ENCODE measurements around the gene DHFR.
A peak's percentile ranks its signal among the peaks of the same experiment; 100 is the strongest.
"Not testable (repeated sequence)": the region's sequence is repeated elsewhere in the genome, so short reads cannot be mapped to it uniquely, and the experiment has no call there.

The DHFR gene

DNA sequence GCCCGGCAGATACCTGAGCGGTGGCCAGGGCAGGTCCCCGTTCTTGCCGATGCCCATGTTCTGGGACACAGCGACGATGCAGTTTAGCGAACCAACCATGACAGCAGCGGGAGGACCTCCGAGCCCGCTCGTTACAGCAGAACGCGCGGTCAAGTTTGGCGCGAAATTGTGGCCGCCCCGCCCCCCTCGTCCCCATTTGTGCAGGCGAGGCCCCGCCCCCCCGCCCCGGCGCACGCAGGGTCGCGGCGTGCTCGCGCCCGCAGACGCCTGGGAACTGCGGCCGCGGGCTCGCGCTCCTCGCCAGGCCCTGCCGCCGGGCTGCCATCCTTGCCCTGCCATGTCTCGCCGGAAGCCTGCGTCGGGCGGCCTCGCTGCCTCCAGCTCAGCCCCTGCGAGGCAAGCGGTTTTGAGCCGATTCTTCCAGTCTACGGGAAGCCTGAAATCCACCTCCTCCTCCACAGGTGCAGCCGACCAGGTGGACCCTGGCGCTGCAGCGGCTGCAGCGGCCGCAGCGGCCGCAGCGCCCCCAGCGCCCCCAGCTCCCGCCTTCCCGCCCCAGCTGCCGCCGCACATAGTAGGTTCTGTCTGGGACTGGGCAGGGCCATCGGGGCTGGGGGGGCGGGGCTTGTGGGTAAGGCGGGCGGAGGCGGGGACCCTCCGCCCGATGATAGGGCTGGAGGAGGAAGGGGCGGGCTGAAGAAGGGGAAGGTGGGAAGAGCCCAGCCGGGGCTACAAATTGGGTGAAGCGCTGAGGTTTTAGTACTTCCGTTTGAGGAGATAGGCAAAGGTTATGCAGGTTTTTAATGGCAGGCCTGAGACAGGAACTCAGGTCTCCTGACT lies at the start of gene DHFR, which contains the start of gene MSH3:
Gene DHFR, minus strand, starts transcription at position 593 of the 840 bp plus-strand sequence. Its CDS starts 494 bp downstream, at position 99.
Gene MSH3, plus strand, starts transcription at position 262 of the 840 bp plus-strand sequence. Its CDS starts 76 bp downstream, at position 338.
- peak; percentile 92 for DNase-seq

- no peak for DNase-seq
Observed at GRCh38 chr5:80704221-80704620, 49.4 kb upstream of the DHFR start.

GRCh38 chr5:80703747-80704146 lies 49.0 kb upstream of the DHFR start:
- DNase-seq, result no peak

- no peak for DNase-seq
Observed at GRCh38 chr5:80703291-80703690, 48.5 kb upstream of the DHFR start.

- no peak for DNase-seq
Observed at GRCh38 chr5:80701597-80701996, 46.8 kb upstream of the DHFR start.

DNA sequence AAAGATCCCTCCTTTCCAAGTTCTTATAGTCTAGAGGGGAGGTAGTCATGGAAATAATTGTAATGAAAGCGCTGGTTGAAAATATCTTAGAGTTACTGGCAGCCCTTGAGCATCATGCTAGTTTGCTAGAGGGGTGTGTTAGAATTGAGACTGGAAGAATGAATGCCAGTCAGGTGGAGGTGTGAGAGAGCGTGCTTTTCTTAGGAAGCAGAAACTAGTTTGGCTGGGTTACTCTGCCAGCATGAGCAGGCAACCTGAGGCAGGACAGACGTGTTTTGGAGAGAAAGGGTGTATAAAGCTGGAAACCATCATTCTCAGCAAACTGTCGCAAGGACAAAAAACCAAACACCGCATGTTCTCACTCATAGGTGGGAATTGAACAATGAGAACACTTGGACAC lies 43.6 kb upstream of the DHFR start:
- DNase-seq, result no peak

DNA sequence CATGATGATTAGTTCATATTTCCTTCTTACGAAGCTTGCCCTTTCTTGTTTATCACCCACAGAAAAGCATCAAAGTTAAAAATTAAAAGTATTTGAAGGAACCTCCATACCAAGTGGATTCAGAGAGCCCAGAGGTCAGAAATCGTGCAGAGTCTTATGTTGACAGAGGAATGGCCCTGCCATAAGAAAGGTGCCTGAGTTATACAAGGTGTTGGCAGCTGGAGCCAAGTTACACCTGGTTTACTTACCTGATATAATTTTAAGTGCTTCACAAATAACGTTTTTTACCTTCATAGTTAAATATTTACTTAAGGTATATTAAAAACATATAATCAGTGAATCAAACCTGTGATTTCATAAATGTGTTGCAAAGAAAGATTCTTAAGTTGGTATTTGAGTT lies 42.3 kb upstream of the DHFR start:
- no peak for DNase-seq

DNA sequence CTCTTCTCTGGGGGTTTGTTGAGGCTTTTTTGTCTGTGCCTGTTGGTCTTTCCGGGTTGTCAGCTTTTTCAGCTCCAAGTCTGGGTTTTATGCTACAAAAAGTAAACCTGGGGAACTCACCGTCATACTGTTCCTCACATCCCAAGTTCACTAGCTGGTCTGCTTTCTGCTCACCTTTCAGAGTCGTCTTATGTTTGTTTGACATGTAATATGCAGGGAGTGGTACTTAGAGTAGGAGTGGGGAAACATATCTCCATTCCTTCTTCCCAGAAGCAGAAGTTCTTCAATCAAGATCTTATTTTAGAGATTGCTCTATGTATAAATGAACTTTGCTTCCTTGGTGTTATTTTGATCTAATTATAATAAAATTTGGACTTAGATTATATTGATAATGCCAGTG lies 41.7 kb upstream of the DHFR start:
- DNase-seq, result no peak

GRCh38 chr5:80695666-80696065 lies 40.9 kb upstream of the DHFR start:
- no peak for DNase-seq

- no peak for DNase-seq
Observed at GRCh38 chr5:80689627-80690026, 34.8 kb upstream of the DHFR start.

- DNase-seq, result no peak
Observed at GRCh38 chr5:80688648-80689420, 34.1 kb upstream of the DHFR start.

DNA sequence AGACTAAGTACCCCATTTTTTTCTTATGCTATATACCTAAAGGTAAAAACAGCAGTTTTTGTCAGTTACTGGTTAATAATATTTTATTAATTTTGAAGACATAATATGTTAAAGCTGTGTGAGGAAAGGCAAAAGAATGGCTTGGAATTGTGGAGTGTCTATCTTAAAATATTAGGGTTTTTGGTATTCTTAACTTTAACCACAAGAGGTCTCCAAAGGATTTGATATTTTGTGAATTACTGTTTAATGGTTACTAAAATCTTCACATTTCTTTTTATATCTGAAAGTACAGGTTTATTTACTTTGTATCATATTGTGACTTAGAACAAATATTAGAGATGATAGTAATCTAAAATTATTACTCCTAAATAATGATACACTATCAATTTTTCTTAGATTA lies 32.0 kb upstream of the DHFR start:
- DNase-seq, result no peak

DNA sequence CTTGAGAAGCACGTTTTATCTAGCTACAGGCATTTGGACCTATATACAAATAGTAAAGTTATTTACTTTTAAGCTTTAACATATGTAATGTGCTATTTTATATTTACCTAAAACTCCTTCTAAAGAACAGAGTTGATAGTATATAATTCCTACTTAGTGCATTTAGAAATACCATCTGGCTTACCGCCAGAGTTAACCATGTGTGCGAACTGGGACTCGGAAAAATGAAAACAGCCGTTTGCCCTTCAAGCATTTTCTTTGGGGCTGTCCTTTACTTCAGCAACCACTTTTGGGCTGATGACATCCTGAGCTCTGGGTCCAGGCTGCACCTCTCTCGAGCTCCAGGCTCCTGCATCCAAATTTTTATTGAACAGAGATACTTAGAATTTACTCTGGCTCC lies 21.9 kb upstream of the DHFR start:
- no peak for DNase-seq

DNA sequence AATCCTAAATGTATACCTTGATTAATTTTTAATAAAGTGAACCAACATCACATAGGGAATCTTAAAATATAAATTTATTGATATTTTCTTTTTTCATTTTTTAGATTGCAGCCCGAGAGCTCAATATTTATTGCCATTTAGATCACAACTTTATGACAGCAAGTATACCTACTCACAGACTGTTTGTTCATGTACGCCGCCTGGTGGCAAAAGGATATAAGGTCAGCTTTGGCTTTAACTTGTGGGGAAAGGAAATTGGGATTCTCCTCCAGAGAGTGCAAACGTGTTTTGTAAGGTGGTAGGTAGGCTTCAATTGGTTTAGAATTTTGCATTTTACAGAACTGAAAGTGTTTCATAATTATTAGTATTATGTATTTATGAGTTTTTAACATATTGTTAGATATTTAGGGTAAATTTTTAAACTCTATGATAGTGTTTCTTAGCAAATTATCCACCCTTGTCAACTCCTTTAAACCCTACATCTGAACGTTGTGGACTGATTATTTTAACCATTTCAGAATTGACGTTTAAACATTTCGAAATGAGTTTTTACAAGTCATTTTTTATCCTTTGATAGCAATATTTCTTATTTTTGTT lies 17.5 kb upstream of the DHFR start:
- no peak for DNase-seq

- DNase-seq, result no peak
Observed at GRCh38 chr5:80668016-80668969, 13.5 kb upstream of the DHFR start.

DNA sequence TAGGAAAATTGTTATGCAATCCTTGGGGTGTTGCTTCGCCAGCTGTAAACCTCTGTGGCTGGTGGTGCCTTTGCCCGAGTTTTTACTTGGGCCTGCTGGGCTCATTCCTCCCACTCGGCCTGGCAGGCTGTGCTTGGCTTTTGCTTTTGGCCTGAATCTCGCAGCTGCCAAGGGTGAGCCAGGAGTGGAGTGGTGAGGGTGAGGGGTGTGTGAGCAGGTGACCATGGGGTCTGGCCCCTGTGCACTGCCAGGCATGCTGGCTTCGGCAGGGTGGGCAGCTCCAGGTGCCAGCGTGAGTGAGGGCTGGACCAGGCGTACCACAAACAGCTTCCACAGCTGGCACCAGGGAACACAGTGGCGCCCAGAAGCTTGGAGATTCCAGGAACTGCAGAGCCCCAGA lies 12.6 kb upstream of the DHFR start:
- DNase-seq, result no peak

DNA sequence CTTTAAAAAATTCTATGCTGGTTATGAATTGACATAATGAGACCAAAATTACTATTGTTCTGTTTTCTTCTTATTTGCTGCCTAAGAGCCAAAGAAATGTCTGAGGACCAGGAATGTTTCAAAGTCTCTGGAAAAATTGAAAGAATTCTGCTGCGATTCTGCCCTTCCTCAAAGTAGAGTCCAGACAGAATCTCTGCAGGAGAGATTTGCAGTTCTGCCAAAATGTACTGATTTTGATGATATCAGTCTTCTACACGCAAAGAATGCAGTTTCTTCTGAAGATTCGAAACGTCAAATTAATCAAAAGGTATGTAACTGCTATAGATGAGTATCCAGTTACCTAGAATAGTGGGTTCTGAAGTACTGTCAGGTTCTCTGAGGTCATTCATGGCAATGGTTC lies 10.3 kb upstream of the DHFR start:
- DNase-seq, result no peak

- DNase-seq, result no peak
Observed at GRCh38 chr5:80662108-80662507, 7.3 kb upstream of the DHFR start.

- not testable (repeated sequence) for DNase-seq
Observed at GRCh38 chr5:80660661-80661060, 5.9 kb upstream of the DHFR start.

GRCh38 chr5:80659106-80659505 lies 4.3 kb upstream of the DHFR start:
- DNase-seq, result no peak

GRCh38 chr5:80656425-80656824 lies 1.6 kb upstream of the DHFR start:
- no peak for DNase-seq

GRCh38 chr5:80655231-80655774 lies 520 bp upstream of the DHFR start:
- no peak for DNase-seq
